HEK293 (cell line): ENCODE measurements around the gene IRX1.

Source experiments
- CTCF ChIA-PET: fragments of 350-600 bp; formaldehyde crosslinking; extraction: SDS; loops from one replicate; lab custom pipeline; 2021; ENCODE audit warnings: antibody characterized with exemption; lab: Yijun Ruan, JAX
- POLR2A ChIA-PET: fragments of 300-600 bp; formaldehyde crosslinking; extraction: SDS; loops from one replicate; lab custom pipeline; 2020; ENCODE audit warnings: antibody characterized with exemption, inconsistent platforms; lab: Yijun Ruan, JAX
- H3K27ac ChIP-seq: fragments of 200-500 bp; sonication (Bioruptor generic); 2 replicates; pipeline ENCODE4 v1.5.1; 2014; ENCODE audit warnings: low read depth, low read length, control low read depth, inconsistent platforms; ENCODE audit errors: extremely low read depth
- H3K36me3 ChIP-seq, 2 experiments: fragments of 200-500 bp in 1 of 2; sonication (Bioruptor generic) in 1 of 2; 1 replicate in 1 of 2; 2 replicates in 1 of 2; pipeline ENCODE4 v1.5.1; 2014 to 2017; ENCODE audit warnings: inconsistent platforms in 2 of 2, low read length in 2 of 2; ENCODE audit not compliant: control insufficient read depth in 2 of 2, insufficient read depth in 1 of 2
- H3K4me1 ChIP-seq: fragments of 200-500 bp; sonication (Bioruptor generic); 2 replicates; pipeline ENCODE4 v1.5.1; 2014; ENCODE audit warnings: mild to moderate bottlenecking, low read length, inconsistent platforms; ENCODE audit not compliant: control insufficient read depth, insufficient read depth
- H3K4me3 ChIP-seq: 2 replicates; pipeline ENCODE4 v1.5.1; 2011; ENCODE audit warnings: low read depth, mild to moderate bottlenecking, control low read depth, low read length, moderate library complexity
- H3K9me3 ChIP-seq: fragments of 200-500 bp; sonication (Bioruptor generic); 2 replicates; pipeline ENCODE4 v1.5.1; 2014; ENCODE audit warnings: low read depth, low read length, inconsistent platforms; ENCODE audit not compliant: control insufficient read depth, insufficient read depth
- PBX3 ChIP-seq: sonication (generic); formaldehyde crosslinking; IDR thresholded peaks from 2 replicates; pipeline ENCODE4 v1.8.1; 2022; ENCODE audit warnings: mild to moderate bottlenecking, moderate library complexity, missing genetic modification reagents
- PRDM2 ChIP-seq: fragments of 450-650 bp; formaldehyde crosslinking; IDR thresholded peaks from 2 replicates; pipeline ENCODE4 v1.5.1; 2016; ENCODE audit warnings: missing biosample characterization, missing genetic modification characterization, borderline replicate concordance
- ZBTB1 ChIP-seq: fragments of 450-650 bp; formaldehyde crosslinking; IDR thresholded peaks from 2 replicates; pipeline ENCODE4 v1.5.1; 2016; ENCODE audit warnings: missing biosample characterization, missing genetic modification characterization
- ZNF23 ChIP-seq: fragments of 450-650 bp; formaldehyde crosslinking; IDR thresholded peaks from 2 replicates; pipeline ENCODE4 v1.5.1; 2016; ENCODE audit warnings: missing biosample characterization, missing genetic modification characterization, borderline replicate concordance
- ZNF391 ChIP-seq: fragments of 450-650 bp; formaldehyde crosslinking; IDR thresholded peaks from 2 replicates; pipeline ENCODE4 v1.5.1; 2016; ENCODE audit warnings: low read depth, missing biosample characterization, missing genetic modification characterization, borderline replicate concordance
- ZNF473 ChIP-seq: fragments of 450-650 bp; formaldehyde crosslinking; IDR thresholded peaks from 2 replicates; pipeline ENCODE4 v1.5.1; 2017; ENCODE audit warnings: missing biosample characterization, missing genetic modification characterization
- ZNF530 ChIP-seq: fragments of 450-650 bp; formaldehyde crosslinking; IDR thresholded peaks from 2 replicates; pipeline ENCODE4 v1.5.1; 2016; ENCODE audit warnings: low read depth, missing biosample characterization, missing genetic modification characterization
- ZNF596 ChIP-seq: fragments of 450-650 bp; IDR thresholded peaks from 2 replicates; pipeline ENCODE4 v1.5.0; 2018; ENCODE audit warnings: missing biosample characterization, mild to moderate bottlenecking, missing genetic modification characterization, moderate library complexity
- ZNF777 ChIP-seq: fragments of 450-650 bp; formaldehyde crosslinking; IDR thresholded peaks from 2 replicates; pipeline ENCODE4 v1.5.1; 2017; ENCODE audit warnings: missing biosample characterization, missing genetic modification characterization, borderline replicate concordance
- ZSCAN18 ChIP-seq: fragments of 450-650 bp; formaldehyde crosslinking; IDR thresholded peaks from 2 replicates; pipeline ENCODE4 v1.5.1; 2016; ENCODE audit warnings: missing biosample characterization, missing genetic modification characterization
- ZXDB ChIP-seq: fragments of 450-650 bp; formaldehyde crosslinking; IDR thresholded peaks from 2 replicates; pipeline ENCODE4 v1.5.1; 2016; ENCODE audit warnings: missing biosample characterization, missing genetic modification characterization
- TF ChIP-seq, protein P1 (sequence below): fragments of 450-650 bp; formaldehyde crosslinking; IDR thresholded peaks from 2 replicates; pipeline ENCODE4 v1.5.1; 2017; ENCODE audit warnings: missing biosample characterization, missing genetic modification characterization
- TF ChIP-seq, protein P2 (sequence below): fragments of 450-650 bp; formaldehyde crosslinking; optimal IDR thresholded peaks from 2 replicates; pipeline ENCODE3; 2016; ENCODE audit warnings: missing biosample characterization, mild to moderate bottlenecking, missing genetic modification characterization

IRX1 gene

GRCh38 chr5:3639175-3639574 lies 43.5 kb downstream of the IRX1 start:
- H3K9me3 ChIP-seq = no peaks in the 10 kb centered on the region
- ChIA-PET POLR2A (no interaction called here), CTCF (no interaction called here)
- H3K4me1 ChIP-seq = no peaks in the 10 kb centered on the region
- no peaks in the 10 kb centered on the region for H3K36me3 ChIP-seq
- no peak for TF ChIP-seq PBX3 (CRISPR knock-in tag)
- TF ChIP-seq ZNF23 = no peak
- TF ChIP-seq, all 188 proteins: peak for 0
- H3K27ac ChIP-seq = no peak overlapping the region
- no peak overlapping the region for H3K4me3 ChIP-seq

GRCh38 chr5:3642231-3642630 lies 46.6 kb downstream of the IRX1 start:
- Histone ChIP-seq H3K27ac (no peak overlapping the region), H3K36me3 (no peaks in the 10 kb centered on the region), H3K4me3 (no peak overlapping the region), H3K9me3 (no peaks in the 10 kb centered on the region), H3K4me1 (no peaks in the 10 kb centered on the region)
- no peak for TF ChIP-seq ZSCAN18 (tag by site-specific recombination)
- TF ChIP-seq, protein P1, sequence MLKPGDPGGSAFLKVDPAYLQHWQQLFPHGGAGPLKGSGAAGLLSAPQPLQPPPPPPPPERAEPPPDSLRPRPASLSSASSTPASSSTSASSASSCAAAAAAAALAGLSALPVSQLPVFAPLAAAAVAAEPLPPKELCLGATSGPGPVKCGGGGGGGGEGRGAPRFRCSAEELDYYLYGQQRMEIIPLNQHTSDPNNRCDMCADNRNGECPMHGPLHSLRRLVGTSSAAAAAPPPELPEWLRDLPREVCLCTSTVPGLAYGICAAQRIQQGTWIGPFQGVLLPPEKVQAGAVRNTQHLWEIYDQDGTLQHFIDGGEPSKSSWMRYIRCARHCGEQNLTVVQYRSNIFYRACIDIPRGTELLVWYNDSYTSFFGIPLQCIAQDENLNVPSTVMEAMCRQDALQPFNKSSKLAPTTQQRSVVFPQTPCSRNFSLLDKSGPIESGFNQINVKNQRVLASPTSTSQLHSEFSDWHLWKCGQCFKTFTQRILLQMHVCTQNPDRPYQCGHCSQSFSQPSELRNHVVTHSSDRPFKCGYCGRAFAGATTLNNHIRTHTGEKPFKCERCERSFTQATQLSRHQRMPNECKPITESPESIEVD = no peak
- no peak for TF ChIP-seq ZNF530 (tag by site-specific recombination)
- TF ChIP-seq, all 188 proteins: peak for 0
- ChIA-PET POLR2A (no interaction called here), CTCF (no interaction called here)

- Histone ChIP-seq H3K9me3 (no peaks in the 10 kb centered on the region), H3K4me3 (no peak overlapping the region), H3K4me1 (no peaks in the 10 kb centered on the region), H3K36me3 (no peaks in the 10 kb centered on the region), H3K27ac (no peak overlapping the region)
- CTCF ChIA-PET = interaction anchor here (0.6 kb wide), 1 partner anchor 154 kb away, joined by 5 read pairs; no protein-coding TSS in a partner anchor
- POLR2A ChIA-PET = no interaction called here
- TF ChIP-seq ZNF391 = no peak
- no peak for TF ChIP-seq ZNF473 (tag by site-specific recombination)
- no peak for TF ChIP-seq ZXDB (tag by site-specific recombination)
- TF ChIP-seq ZNF777 (tag by site-specific recombination) = no peak
Measured at GRCh38 chr5:3650320-3650719, 54.7 kb downstream of the IRX1 start.

DNA sequence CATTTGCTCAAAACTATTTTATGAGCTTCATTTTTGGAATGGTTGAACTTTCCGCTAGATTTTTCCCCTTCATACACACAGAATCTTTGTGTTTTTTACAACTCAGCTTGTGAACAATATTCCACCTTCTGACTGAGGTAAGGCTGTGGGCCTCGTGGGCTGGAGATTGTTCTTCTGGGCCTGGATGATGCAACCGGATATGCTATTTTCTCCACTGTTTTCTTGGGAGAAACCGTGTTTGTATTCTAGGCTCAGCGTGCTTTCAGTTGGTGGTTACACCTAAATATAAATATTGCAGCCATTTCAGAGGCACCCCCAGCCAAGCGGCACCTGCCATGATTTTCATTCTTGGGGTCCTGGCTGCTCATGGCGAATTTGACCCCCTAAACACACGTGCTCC lies 55.2 kb downstream of the IRX1 start:
- TF ChIP-seq ZBTB1 (tag by site-specific recombination) (no peak), ZNF596 (no peak), PRDM2 (tag by site-specific recombination) (no peak)
- TF ChIP-seq, protein P2, sequence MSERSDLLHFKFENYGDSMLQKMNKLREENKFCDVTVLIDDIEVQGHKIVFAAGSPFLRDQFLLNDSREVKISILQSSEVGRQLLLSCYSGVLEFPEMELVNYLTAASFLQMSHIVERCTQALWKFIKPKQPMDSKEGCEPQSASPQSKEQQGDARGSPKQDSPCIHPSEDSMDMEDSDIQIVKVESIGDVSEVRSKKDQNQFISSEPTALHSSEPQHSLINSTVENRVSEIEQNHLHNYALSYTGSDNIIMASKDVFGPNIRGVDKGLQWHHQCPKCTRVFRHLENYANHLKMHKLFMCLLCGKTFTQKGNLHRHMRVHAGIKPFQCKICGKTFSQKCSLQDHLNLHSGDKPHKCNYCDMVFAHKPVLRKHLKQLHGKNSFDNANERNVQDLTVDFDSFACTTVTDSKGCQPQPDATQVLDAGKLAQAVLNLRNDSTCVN (tag by site-specific recombination) = no peak
- Histone ChIP-seq H3K4me3 (no peak overlapping the region), H3K36me3 (no peaks in the 10 kb centered on the region), H3K4me1 (no peaks in the 10 kb centered on the region), H3K27ac (no peak overlapping the region), H3K9me3 (no peaks in the 10 kb centered on the region)
- POLR2A ChIA-PET = no interaction called here
- CTCF ChIA-PET = no interaction called here
